H1 (cell line): ENCODE measurements around the gene GNAS. TPM values are rescaled to one million over a fixed set of nuclear protein-coding genes. Genes with fewer than 3 reads are reported as not detected.

Experiments
- CTCF ChIA-PET: fragments of 300-600 bp; sonication (Branson Sonifier 250); formaldehyde crosslinking; loops from one replicate; lab custom pipeline; 2021; ENCODE audit not compliant: partially characterized antibody; lab: Charles Lee
- POLR2A ChIA-PET: fragments of 300-600 bp; sonication (Branson Sonifier 250); formaldehyde crosslinking; loops from one replicate; lab custom pipeline; 2021; ENCODE audit warnings: inconsistent platforms; ENCODE audit not compliant: partially characterized antibody; lab: Charles Lee
- DNase-seq, 2 experiments: peaks; one replicate each; pipeline versions ENCODE4 v3.0.0 to v3.0.0-alpha.2; 2010 to 2022; ENCODE audit warnings: low spot score in 2 of 2, low read depth in 1 of 2, mixed read lengths in 1 of 2
- FAIRE-seq: peaks from 2 replicates; lab custom pipeline; 2011; peaks lifted over from hg19 to GRCh38; lab: Jason Lieb, UNC
- H2AFZ ChIP-seq: 2 replicates; pipeline ENCODE4 v1.8.1; 2012; ENCODE audit warnings: low read length, inconsistent platforms
- H2AK5ac ChIP-seq: 2 replicates; pipeline ENCODE4 v1.6.1; 2013; ENCODE audit warnings: low read depth, low read length
- H2BK120ac ChIP-seq: replicated peaks from 2 replicates; pipeline ENCODE3; 2013; ENCODE audit warnings: low read depth, low read length, inconsistent platforms
- H2BK12ac ChIP-seq: 2 replicates; pipeline ENCODE4 v1.6.1; 2013; ENCODE audit warnings: low read depth, low read length
- H2BK15ac ChIP-seq: 2 replicates; pipeline ENCODE4 v1.6.1; 2013; ENCODE audit warnings: low read length
- H2BK20ac ChIP-seq: 2 replicates; pipeline ENCODE4 v1.6.1; 2013; ENCODE audit warnings: low read length
- H2BK5ac ChIP-seq: 2 replicates; pipeline ENCODE4 v1.6.1; 2013; ENCODE audit warnings: low read depth, low read length
- H3K14ac ChIP-seq: 2 replicates; pipeline ENCODE4 v1.6.1; 2013; ENCODE audit warnings: inconsistent platforms; ENCODE audit not compliant: insufficient read length
- H3K18ac ChIP-seq: 2 replicates; pipeline ENCODE4 v1.6.1; 2013; ENCODE audit warnings: low read length; ENCODE audit errors: extremely low read depth
- H3K23ac ChIP-seq: 2 replicates; pipeline ENCODE4 v1.6.1; 2013; ENCODE audit warnings: inconsistent platforms; ENCODE audit not compliant: insufficient read length
- H3K23me2 ChIP-seq: 2 replicates; pipeline ENCODE4 v1.6.1; 2013; ENCODE audit warnings: low read depth, low read length
- H3K27ac ChIP-seq: 2 replicates; pipeline ENCODE4 v1.6.1; 2011; ENCODE audit warnings: low read depth, low read length, inconsistent platforms
- H3K27me3 ChIP-seq, 4 experiments: replicated peaks in 1 of 4; 1 replicate in 1 of 4; 2 replicates in 3 of 4; pipeline versions ENCODE4 v1.6.1 to v1.8.1; 2011 to 2013; ENCODE audit warnings: low read length in 3 of 4, mild to moderate bottlenecking in 3 of 4, inconsistent platforms in 2 of 4, mixed read lengths in 2 of 4, moderate library complexity in 1 of 4; ENCODE audit not compliant: control insufficient read depth in 3 of 4, insufficient read depth in 3 of 4; ENCODE audit errors: extremely low read depth in 1 of 4
- H3K36me3 ChIP-seq, 4 experiments: 2 replicates each; pipeline versions ENCODE4 v1.6.1 to v1.8.1; 2011 to 2013; ENCODE audit warnings: mild to moderate bottlenecking in 4 of 4, low read length in 3 of 4, moderate library complexity in 2 of 4, control low read depth in 1 of 4, inconsistent platforms in 1 of 4; ENCODE audit not compliant: insufficient read depth in 4 of 4, control insufficient read depth in 2 of 4
- H3K4ac ChIP-seq: replicated peaks from 2 replicates; pipeline ENCODE3; 2013; ENCODE audit warnings: low read length, low read depth, mixed read lengths, inconsistent platforms; ENCODE audit not compliant: insufficient read length
- H3K4me1 ChIP-seq, 4 experiments: replicated peaks in 1 of 4; 1 replicate in 1 of 4; 2 replicates in 3 of 4; pipeline versions ENCODE4 v1.6.1 to v1.8.1; 2011 to 2013; ENCODE audit warnings: low read length in 3 of 4, inconsistent platforms in 2 of 4, mixed read lengths in 1 of 4; ENCODE audit not compliant: insufficient read depth in 4 of 4, control insufficient read depth in 3 of 4
- H3K4me2 ChIP-seq, 2 experiments: 2 replicates each; pipeline versions ENCODE4 v1.6.1 to v1.8.1; 2011 to 2013; ENCODE audit warnings: low read depth in 2 of 2, low read length in 2 of 2, control low read depth in 1 of 2, inconsistent platforms in 1 of 2, mild to moderate bottlenecking in 1 of 2; ENCODE audit not compliant: insufficient read depth in 1 of 2
- H3K4me3 ChIP-seq, 4 experiments: fragments of 200-600, 300-600 bp in 1 of 4; sonication (generic), shearing (Covaris generic), sonication (Bioruptor Twin) in 1 of 4; 2 replicates each; pipeline versions ENCODE4 v1.5.1 to v1.8.1; 2011 to 2016; ENCODE audit warnings: low read length in 4 of 4, low read depth in 3 of 4, control low read depth in 2 of 4, inconsistent platforms in 2 of 4, mild to moderate bottlenecking in 2 of 4, mixed read lengths in 1 of 4, moderate library complexity in 1 of 4; ENCODE audit not compliant: insufficient read depth in 2 of 4; ENCODE audit errors: extremely low read depth in 1 of 4
- H3K56ac ChIP-seq: replicated peaks from 2 replicates; pipeline ENCODE3; 2013; ENCODE audit warnings: low read depth, mild to moderate bottlenecking, mixed read lengths, low read length, inconsistent platforms; ENCODE audit not compliant: insufficient read length
- H3K79me1 ChIP-seq: 2 replicates; pipeline ENCODE4 v1.6.1; 2013; ENCODE audit warnings: low read depth, low read length, control low read depth
- H3K79me2 ChIP-seq, 2 experiments: 2 replicates each; pipeline versions ENCODE4 v1.6.1 to v1.8.1; 2012 to 2013; ENCODE audit warnings: low read length in 2 of 2, mild to moderate bottlenecking in 2 of 2, inconsistent platforms in 1 of 2; ENCODE audit not compliant: insufficient read depth in 2 of 2, control insufficient read depth in 1 of 2
- H3K9ac ChIP-seq, 4 experiments: replicated peaks in 1 of 4; 1 replicate in 1 of 4; 2 replicates in 3 of 4; pipeline versions ENCODE4 v1.6.1 to v1.8.1; 2011 to 2013; ENCODE audit warnings: low read depth in 3 of 4, low read length in 3 of 4, control low read depth in 2 of 4, mild to moderate bottlenecking in 2 of 4, moderate library complexity in 2 of 4, inconsistent platforms in 1 of 4; ENCODE audit errors: extremely low read depth in 1 of 4
- H3K9me3 ChIP-seq, 2 experiments: 2 replicates each; pipeline versions ENCODE4 v1.6.1 to v1.8.1; 2012 to 2013; ENCODE audit warnings: mild to moderate bottlenecking in 2 of 2, moderate library complexity in 2 of 2, control low read depth in 1 of 2, inconsistent platforms in 1 of 2, low read depth in 1 of 2, low read length in 1 of 2, mixed read lengths in 1 of 2; ENCODE audit not compliant: insufficient read depth in 2 of 2
- H4K20me1 ChIP-seq, 2 experiments: replicated peaks in 1 of 2; 2 replicates each; pipeline versions ENCODE3 to v1.8.1; 2011 to 2013; ENCODE audit warnings: inconsistent platforms in 2 of 2, low read length in 2 of 2, mild to moderate bottlenecking in 1 of 2; ENCODE audit not compliant: insufficient read depth in 2 of 2, control insufficient read depth in 1 of 2
- H4K5ac ChIP-seq: 2 replicates; pipeline ENCODE4 v1.6.1; 2013; ENCODE audit warnings: low read length, low read depth, mixed read lengths, inconsistent platforms; ENCODE audit not compliant: insufficient read length
- H4K8ac ChIP-seq: 2 replicates; pipeline ENCODE4 v1.8.0; 2013; ENCODE audit warnings: mild to moderate bottlenecking, moderate library complexity, low read length, inconsistent platforms; ENCODE audit not compliant: insufficient read depth; ENCODE audit errors: extremely low read depth
- H4K91ac ChIP-seq: replicated peaks from 2 replicates; pipeline ENCODE3; 2013; ENCODE audit warnings: low read length, mixed read lengths, inconsistent platforms; ENCODE audit not compliant: insufficient read length
- WGBS, 2 experiments: shearing (Covaris generic) in 1 of 2; methylation state at CpG; one replicate each; pipeline versions ENCODE4 v1.1.6 to v1.1.7; 2013 to 2015; ENCODE audit warnings: low lambda C conversion rate in 2 of 2, mixed read lengths in 2 of 2, inconsistent platforms in 1 of 2, low coverage in 1 of 2, missing lambda C conversion rate in 1 of 2; ENCODE audit not compliant: insufficient replicate concordance in 2 of 2, insufficient coverage in 1 of 2, insufficient read length in 1 of 2; ENCODE audit errors: extremely low coverage in 1 of 2, missing lambda C conversion rate in 1 of 2; 5-methylcytosine and 5-hydroxymethylcytosine counted together
- polyA plus RNA-seq, 7 experiments: library from polyadenylated mRNA; depleted of rRNA in 3 of 7; stranded (reverse) in 5 of 7; unstranded in 2 of 7; fragments of >200 nt in 5 of 7; fragments of 200-250 nt in 2 of 7; gene quantifications; 1 replicate in 5 of 7; 2 replicates in 1 of 7; 4 replicates in 1 of 7; pipeline versions ENCODE4 v1.2.1 to v1.2.3, GENCODE V29; 2011 to 2013; ENCODE audit warnings: missing spikeins in 2 of 7, mixed read lengths in 2 of 7
- total RNA-seq: library from RNA; stranded (reverse); fragmentation: NEBNext Ultra II Directional; extraction: Animal tissue kit (Norgen Biotek cat#: 25700); gene quantifications from 2 replicates; pipeline ENCODE4 v1.2.1, GENCODE V29; 2021

GNAS gene
- total and polyA plus RNA-seq, 2 of the 8 experiments (the other 6 are each of a cell fraction or from before 2014, with no cell fraction given): 989 to 1,613 TPM

- ChIA-PET POLR2A (interaction anchor here (0.7 to 12.2 kb wide), 22 partner anchors 9 to 1297 kb away, joined by 3 to 163 read pairs (median 4); partner anchors contain the start of genes GNAS, GNAS-AS1, NPEPL1 and STX16), CTCF (interaction anchor here (0.6 to 8.7 kb wide), 13 partner anchors 8 to 359 kb away, joined by 3 to 57 read pairs (median 4); partner anchors contain the start of genes GNAS, GNAS-AS1 and STX16)
- H3K9ac ChIP-seq: peak overlapping the region in 3 of 4 experiments; percentile 29 to 55 (median 36); a peak in 6 of 7 replicates
- H3K27ac ChIP-seq: no peak overlapping the region
- H2BK120ac ChIP-seq: no peak overlapping the region
- H4K5ac ChIP-seq: no peak overlapping the region
- H4K20me1 ChIP-seq: peaks cover 7% of the 10 kb centered on the region in 2 experiments
- H3K9me3 ChIP-seq: no peaks in the 10 kb centered on the region
- no peak overlapping the region for H2AFZ ChIP-seq
- H3K4me2 ChIP-seq: peak overlapping the region; percentile 69 to 98
- H2BK20ac ChIP-seq: no peak overlapping the region
- no peak overlapping the region for H3K4ac ChIP-seq
- H4K8ac ChIP-seq: peak overlapping the region; percentile 85
- H2AK5ac ChIP-seq: 0 out of 2 replicates have a peak overlapping the region, but pooled peaks have one; percentile 41
- 52% methylated on average over 50 of the region's 67 CpGs; no CpG with 5 or more reads in 1 of the 2 experiments for WGBS, 2 experiments
- DNase-seq: no peak
- H3K56ac ChIP-seq: no peak overlapping the region
- H3K27me3 ChIP-seq: peaks cover 0 to 18% (median 11%) of the 10 kb centered on the region in 4 experiments; a peak in 5 of 7 replicates
- peaks cover 13 to 27% (median 16%) of the 10 kb centered on the region in 4 experiments for H3K4me1 ChIP-seq
- peaks cover 16% of the 10 kb centered on the region for H3K23me2 ChIP-seq
- peak overlapping the region; percentile 78 for H4K91ac ChIP-seq
- peak overlapping the region; percentile 49 to 62 (median 60) for H3K4me3 ChIP-seq
- H2BK15ac ChIP-seq: no peak overlapping the region
- H3K79me2 ChIP-seq: peaks cover 26 to 96% of the 10 kb centered on the region in 2 experiments
- no peak for FAIRE-seq
- H3K79me1 ChIP-seq: peaks cover 4% of the 10 kb centered on the region; the same call in 1 of the 2 replicates
- peaks cover 2 to 41% (median 17%) of the 10 kb centered on the region in 4 experiments; a peak in 6 of 8 replicates for H3K36me3 ChIP-seq
- H3K23ac ChIP-seq: no peak overlapping the region
- peak overlapping the region; percentile 75; the same call in 1 of the 2 replicates for H2BK5ac ChIP-seq
- no peak overlapping the region; the same call in 1 of the 2 replicates for H2BK12ac ChIP-seq
- H3K14ac ChIP-seq: no peak overlapping the region
- H3K18ac ChIP-seq: peak overlapping the region; percentile 43
These were observed 12.3 kb upstream of the GNAS start for GRCh38 chr20:58839991-58840747.
